ENCODE data around the gene GALR2.

- no peak for TF ChIP-seq PATZ1 (CRISPR knock-in tag; IDR thresholded peaks at IDR 0.05; ENCODE audit: borderline replicate concordance)
- TF ChIP-seq ARNTL (CRISPR knock-in tag; IDR thresholded peaks at IDR 0.05; ENCODE audit: borderline replicate concordance, low read depth) = no peak
- no peak for TF ChIP-seq RARB (CRISPR knock-in tag; IDR thresholded peaks at IDR 0.05)
- TF ChIP-seq TSHZ2 (CRISPR knock-in tag; IDR thresholded peaks at IDR 0.05) = no peak
- no peak for TF ChIP-seq ZNF70 (CRISPR knock-in tag; IDR thresholded peaks at IDR 0.05)
- no peak for TF ChIP-seq ZNF8 (CRISPR knock-in tag; IDR thresholded peaks at IDR 0.05)
- no peak for TF ChIP-seq OSR1 (CRISPR knock-in tag; IDR thresholded peaks at IDR 0.05)
- no peak for TF ChIP-seq CSRNP3 (CRISPR knock-in tag; IDR thresholded peaks at IDR 0.05)
- no peak for TF ChIP-seq ZC3H10 (CRISPR knock-in tag; IDR thresholded peaks at IDR 0.05)
- no peak for TF ChIP-seq TOX (CRISPR knock-in tag; IDR thresholded peaks at IDR 0.05; ENCODE audit: borderline replicate concordance)
- no peak for TF ChIP-seq POU6F1 (CRISPR knock-in tag; IDR thresholded peaks at IDR 0.05; ENCODE audit: borderline replicate concordance, low read depth)
Measured at GRCh38 chr17:76049239-76049638, 25.3 kb upstream of the GALR2 start.
